HEK293T (cell line): ENCODE data around the gene PPIL1.

ENCODE experiments used
- CTCF ChIA-PET: fragments of 350-600 bp; formaldehyde crosslinking; extraction: SDS; loops from one replicate; lab custom pipeline; 2021; ENCODE audit warnings: antibody characterized with exemption, inconsistent platforms; lab: Yijun Ruan, JAX
- POLR2A ChIA-PET: fragments of 350-600 bp; formaldehyde crosslinking; extraction: SDS; loops from one replicate; lab custom pipeline; 2020; ENCODE audit warnings: antibody characterized with exemption, inconsistent platforms; lab: Yijun Ruan, JAX
- DNase-seq: peaks from one replicate; pipeline ENCODE4 v3.0.0; 2012; ENCODE audit warnings: mixed read lengths; ENCODE audit errors: extremely low spot score
- ARNT ChIP-seq: fragments of 450-650 bp; IDR thresholded peaks from 2 replicates; pipeline ENCODE4 v1.6.1; 2017; ENCODE audit warnings: mild to moderate bottlenecking
- BHLHE40 ChIP-seq: fragments of 450-650 bp; IDR thresholded peaks from 2 replicates; pipeline ENCODE4 v1.6.1; 2016; ENCODE audit warnings: mild to moderate bottlenecking, moderate library complexity, borderline replicate concordance
- CTBP1 ChIP-seq: fragments of 450-650 bp; IDR thresholded peaks from 2 replicates; pipeline ENCODE4 v1.6.1; 2016; ENCODE audit warnings: borderline replicate concordance
- ELF4 ChIP-seq: fragments of 450-650 bp; IDR thresholded peaks from 2 replicates; pipeline ENCODE4 v1.6.1; 2017; ENCODE audit warnings: antibody characterized with exemption
- FOXA1 ChIP-seq: fragments of 450-650 bp; IDR thresholded peaks from 2 replicates; pipeline ENCODE4 v1.6.1; 2016; ENCODE audit warnings: mild to moderate bottlenecking
- FOXK2 ChIP-seq: fragments of 450-650 bp; IDR thresholded peaks from 2 replicates; pipeline ENCODE4 v1.6.1; 2016; ENCODE audit warnings: mild to moderate bottlenecking
- FOXM1 ChIP-seq: fragments of 450-650 bp; IDR thresholded peaks from 2 replicates; pipeline ENCODE4 v1.6.1; 2017; ENCODE audit warnings: mild to moderate bottlenecking, borderline replicate concordance
- HDGF ChIP-seq: fragments of 450-650 bp; IDR thresholded peaks from 2 replicates; pipeline ENCODE4 v1.6.1; 2017; ENCODE audit warnings: antibody characterized with exemption, borderline replicate concordance
- L3MBTL2 ChIP-seq: fragments of 450-650 bp; conservative IDR thresholded peaks from 2 replicates; pipeline ENCODE4 v1.6.1; 2016; ENCODE audit warnings: mild to moderate bottlenecking
- LEF1 ChIP-seq: fragments of 450-650 bp; IDR thresholded peaks from 2 replicates; pipeline ENCODE4 v1.6.1; 2017; ENCODE audit warnings: mild to moderate bottlenecking, borderline replicate concordance
- NFRKB ChIP-seq: fragments of 450-650 bp; IDR thresholded peaks from 2 replicates; pipeline ENCODE4 v1.6.1; 2016; ENCODE audit warnings: mild to moderate bottlenecking, moderate library complexity
- SP1 ChIP-seq: fragments of 450-650 bp; IDR thresholded peaks from 2 replicates; pipeline ENCODE4 v1.6.1; 2017
- SUZ12 ChIP-seq: fragments of 450-650 bp; IDR thresholded peaks from 2 replicates; pipeline ENCODE4 v1.6.1; 2016; ENCODE audit warnings: mild to moderate bottlenecking
- TARDBP ChIP-seq: fragments of 450-650 bp; IDR thresholded peaks from 2 replicates; pipeline ENCODE4 v1.6.1; 2016
- ZNF384 ChIP-seq: fragments of 450-650 bp; IDR thresholded peaks from 2 replicates; pipeline ENCODE4 v1.6.1; 2016
- TF ChIP-seq, protein P1 (sequence below): fragments of 450-650 bp; IDR thresholded peaks from 2 replicates; pipeline ENCODE4 v1.6.1; 2016

PPIL1 gene

DNA sequence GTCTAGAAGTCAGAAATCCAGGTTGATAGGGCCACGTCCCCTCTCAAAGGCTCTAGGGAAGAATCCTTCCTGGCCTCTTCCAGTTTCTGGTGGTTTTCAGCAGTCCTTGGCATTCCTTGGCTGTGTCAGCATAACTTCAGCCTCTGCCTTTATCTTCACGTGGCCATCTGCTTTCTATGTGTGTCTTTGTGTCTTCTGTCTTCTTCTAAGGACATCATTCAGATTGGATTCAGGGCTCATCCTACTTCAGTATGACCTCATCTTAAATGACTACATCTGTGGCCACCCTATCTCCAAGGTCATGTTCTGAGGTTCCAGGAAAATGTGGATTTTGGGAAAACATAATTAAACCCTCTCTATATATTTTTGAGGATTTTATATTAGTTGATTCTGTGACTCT is 34.1 kb upstream of the PPIL1 start:
- TF ChIP-seq BHLHE40 = no peak
- TF ChIP-seq ARNT = no peak
- TF ChIP-seq, protein P1, sequence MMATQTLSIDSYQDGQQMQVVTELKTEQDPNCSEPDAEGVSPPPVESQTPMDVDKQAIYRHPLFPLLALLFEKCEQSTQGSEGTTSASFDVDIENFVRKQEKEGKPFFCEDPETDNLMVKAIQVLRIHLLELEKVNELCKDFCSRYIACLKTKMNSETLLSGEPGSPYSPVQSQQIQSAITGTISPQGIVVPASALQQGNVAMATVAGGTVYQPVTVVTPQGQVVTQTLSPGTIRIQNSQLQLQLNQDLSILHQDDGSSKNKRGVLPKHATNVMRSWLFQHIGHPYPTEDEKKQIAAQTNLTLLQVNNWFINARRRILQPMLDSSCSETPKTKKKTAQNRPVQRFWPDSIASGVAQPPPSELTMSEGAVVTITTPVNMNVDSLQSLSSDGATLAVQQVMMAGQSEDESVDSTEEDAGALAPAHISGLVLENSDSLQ = no peak
- TF ChIP-seq FOXM1 = no peak
- TF ChIP-seq NFRKB = no peak

DNA sequence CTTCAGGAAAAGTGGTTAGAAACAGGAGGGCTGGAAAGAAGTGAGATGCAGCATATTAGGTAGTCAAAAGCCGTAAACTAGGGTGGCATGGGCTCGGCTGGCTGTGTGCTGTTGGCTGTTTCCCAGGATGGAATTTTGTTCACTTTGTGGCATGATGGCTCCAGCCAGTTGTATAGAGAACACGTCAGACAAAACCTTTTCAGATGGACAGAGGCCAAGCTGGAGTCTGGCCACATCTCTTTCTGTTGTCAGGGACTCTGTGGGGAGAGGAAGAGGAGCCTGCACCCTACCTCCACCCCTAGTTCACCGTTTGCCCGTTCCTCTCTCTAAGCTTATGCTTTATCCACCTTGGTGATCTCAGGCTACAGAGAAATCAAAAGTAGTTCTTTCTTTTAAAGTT is 33.2 kb upstream of the PPIL1 start:
- ChIA-PET CTCF (no interaction called here), POLR2A (no interaction called here)
- TF ChIP-seq BHLHE40 (no peak), CTBP1 (no peak), HDGF (no peak), FOXM1 (no peak), FOXK2 (no peak), LEF1 (no peak), NFRKB (no peak), FOXA1 (no peak), SP1 (no peak), SUZ12 (no peak)
- TF ChIP-seq, protein P1 = no peak
- no peak for DNase-seq

More for the DNA sequence above, 34.1 kb upstream of the PPIL1 start:
- no peak for DNase-seq
- POLR2A ChIA-PET = no interaction called here
- CTCF ChIA-PET = no interaction called here

DNA sequence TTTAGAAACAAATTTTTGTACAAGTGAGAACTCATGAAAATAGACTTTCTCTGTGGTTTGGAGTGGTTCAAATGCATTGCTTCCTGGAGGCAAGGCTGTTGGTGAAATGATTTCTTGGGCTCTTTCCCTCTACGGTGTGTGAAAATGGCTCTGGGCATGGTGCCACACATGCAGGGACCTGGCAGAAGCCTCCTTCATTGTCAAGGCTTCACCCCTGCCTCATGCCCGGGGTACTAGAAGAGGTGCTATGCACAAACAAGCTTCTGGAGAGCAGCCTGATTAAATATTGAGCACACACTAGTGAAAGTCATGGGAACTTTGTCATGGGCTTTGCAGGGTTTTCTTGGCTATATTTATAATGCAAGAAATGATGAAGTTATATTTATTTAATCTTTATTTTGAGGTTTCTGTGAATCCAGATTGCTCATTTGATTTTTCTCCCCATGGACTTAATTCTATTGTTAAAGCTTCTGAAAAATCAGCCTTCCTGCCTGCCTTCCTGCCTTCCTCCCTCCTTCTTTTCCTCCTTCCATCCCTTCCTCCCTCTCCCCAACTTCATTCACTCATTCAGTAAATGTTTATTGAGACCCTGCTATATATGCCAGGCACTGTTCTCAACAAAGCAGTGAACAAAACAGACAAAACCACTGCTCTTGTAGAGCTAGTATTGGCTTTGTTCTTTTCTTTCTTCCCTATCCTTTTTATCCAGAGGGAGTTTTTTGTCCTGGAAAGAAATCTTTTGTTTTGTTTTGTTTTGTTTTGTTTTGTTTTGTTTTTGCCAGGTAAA is 32.1 kb upstream of the PPIL1 start:
- ChIA-PET CTCF (no interaction called here), POLR2A (interaction anchor here (2.1 kb wide), 1 partner anchor 31 kb away, joined by 4 read pairs; no protein-coding TSS in a partner anchor)
- TF ChIP-seq, protein P1 = no peak
- TF ChIP-seq L3MBTL2 = no peak
- no peak for TF ChIP-seq LEF1
- TF ChIP-seq FOXA1 = no peak
- TF ChIP-seq FOXM1 = no peak
- no peak for TF ChIP-seq NFRKB
- TF ChIP-seq ELF4 = no peak
- TF ChIP-seq HDGF = no peak
- no peak for TF ChIP-seq BHLHE40
- TF ChIP-seq ZNF384 = no peak
- TF ChIP-seq CTBP1 = no peak
- TF ChIP-seq SUZ12 = no peak
- no peak for TF ChIP-seq TARDBP
- no peak for TF ChIP-seq ARNT
- DNase-seq = no peak

DNA sequence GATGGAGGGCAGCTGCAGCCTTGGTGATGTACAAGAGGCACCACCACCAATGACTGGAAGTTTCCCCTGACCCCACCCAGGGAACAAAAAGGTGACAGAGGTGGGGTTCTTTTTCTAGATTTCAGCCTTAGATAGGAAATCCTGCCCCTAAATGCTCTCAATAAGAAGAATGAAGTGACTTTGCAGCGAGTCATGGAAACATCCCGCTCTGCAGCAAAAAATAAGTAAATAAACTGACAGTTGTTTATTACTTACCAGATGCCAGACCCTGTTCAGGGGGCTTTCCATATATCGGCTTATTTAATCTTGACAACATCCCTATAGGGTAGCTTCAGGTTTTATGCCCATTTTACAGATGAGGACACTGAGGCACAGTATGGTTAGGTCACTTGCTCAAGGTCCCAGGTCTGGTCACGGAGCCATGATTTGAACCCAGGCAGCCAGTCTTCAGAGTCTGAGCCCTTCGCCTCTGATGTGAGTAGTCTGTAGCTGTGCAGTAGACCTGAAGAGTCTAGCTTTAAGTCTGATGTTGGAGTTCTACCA is 30.3 kb upstream of the PPIL1 start:
- no peak for TF ChIP-seq BHLHE40
- DNase-seq = no peak
- ChIA-PET POLR2A (interaction anchor here (2.1 kb wide), 1 partner anchor 29 kb away, joined by 4 read pairs; no protein-coding TSS in a partner anchor), CTCF (no interaction called here)

DNA sequence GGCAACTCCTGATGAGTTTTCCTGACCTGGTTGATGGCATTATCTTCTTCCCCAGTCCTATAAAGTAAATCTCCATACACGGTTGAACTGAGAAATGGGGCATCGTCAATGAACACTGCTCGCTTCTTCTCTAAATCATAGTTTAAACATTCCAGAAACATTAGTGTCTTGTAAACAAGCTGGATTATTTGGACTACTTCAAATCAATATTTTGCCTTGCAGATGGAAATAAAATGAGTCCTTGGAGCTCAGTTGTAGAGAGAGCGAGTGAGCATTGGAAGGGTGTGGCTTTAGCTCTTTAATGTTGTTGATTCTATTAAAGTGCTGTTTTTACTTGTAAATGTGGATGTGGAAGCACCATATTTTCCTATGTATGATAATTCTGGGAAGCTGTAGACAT is 29.5 kb upstream of the PPIL1 start:
- POLR2A ChIA-PET = no interaction called here
- no peak for DNase-seq
- CTCF ChIA-PET = no interaction called here
- no peak for TF ChIP-seq BHLHE40
- no peak for TF ChIP-seq CTBP1
- no peak for TF ChIP-seq HDGF
- no peak for TF ChIP-seq LEF1

DNA sequence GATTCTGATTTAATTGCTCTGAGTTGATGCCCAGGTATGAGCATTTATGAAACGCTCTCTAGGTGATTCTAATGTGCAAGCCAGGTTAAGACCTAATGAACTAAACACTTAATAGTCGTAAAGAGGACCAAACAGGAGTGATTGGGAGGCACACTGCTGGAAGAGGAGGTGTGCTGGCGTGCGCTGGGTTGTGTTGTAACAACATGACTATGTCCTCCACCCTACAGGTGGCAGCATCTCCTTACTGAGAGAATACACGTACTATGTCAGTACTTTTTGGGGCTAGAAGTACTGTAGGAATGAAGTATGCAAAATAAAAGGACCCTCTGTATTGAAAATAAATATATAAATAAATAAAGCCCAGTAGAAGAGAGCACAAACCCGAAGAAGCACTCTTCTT is 23.0 kb upstream of the PPIL1 start:
- POLR2A ChIA-PET = no interaction called here
- no peak for DNase-seq
- TF ChIP-seq ZNF384 = no peak
- TF ChIP-seq L3MBTL2 = no peak
- no peak for TF ChIP-seq ARNT
- TF ChIP-seq FOXA1 = no peak
- TF ChIP-seq CTBP1 = no peak
- no peak for TF ChIP-seq SUZ12
- TF ChIP-seq NFRKB = no peak
- TF ChIP-seq ELF4 = no peak
- no peak for TF ChIP-seq BHLHE40
- no peak for TF ChIP-seq LEF1
- TF ChIP-seq, protein P1 = no peak
- no peak for TF ChIP-seq HDGF
- TF ChIP-seq FOXM1 = no peak
- CTCF ChIA-PET = no interaction called here
